HG03378 (cell line): Measurements from ENCODE around the gene EDNRB.
A peak's percentile ranks its signal among the peaks of the same experiment; 100 is the strongest.

Source experiments
- ATAC-seq: cut with Tn5 transposase; IDR thresholded peaks from one replicate; pipeline ENCODE4 v1.9.1; 2021; ENCODE audit warnings: mild to moderate bottlenecking, moderate library complexity; ENCODE audit not compliant: unreplicated experiment

Gene EDNRB

DNA sequence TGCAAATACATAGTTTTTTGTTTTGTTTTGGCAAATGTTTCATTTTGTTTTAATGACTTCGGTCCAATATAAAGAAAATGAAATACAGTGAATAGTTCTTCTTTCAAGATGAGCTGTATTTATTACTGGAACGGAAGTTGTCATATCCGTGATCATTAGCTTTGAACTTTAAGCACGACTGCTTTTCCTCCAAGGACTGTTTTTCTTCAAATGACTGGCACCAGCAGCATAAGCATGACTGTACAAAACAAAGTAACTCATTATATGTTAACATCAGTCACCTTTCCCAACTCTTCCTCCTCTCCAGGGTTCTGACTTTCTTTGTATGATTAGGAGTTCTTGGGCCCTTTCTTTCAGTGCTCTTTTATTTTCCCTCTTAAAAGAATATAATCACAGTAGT, 20.5 kb downstream of the EDNRB start:
- ATAC-seq = peak; percentile 100

GRCh38 chr13:77896977-77897376, 21.7 kb downstream of the EDNRB start:
- ATAC-seq = no peak

- no peak for ATAC-seq
These were observed 22.1 kb downstream of the EDNRB start for GRCh38 chr13:77896536-77896935.

DNA sequence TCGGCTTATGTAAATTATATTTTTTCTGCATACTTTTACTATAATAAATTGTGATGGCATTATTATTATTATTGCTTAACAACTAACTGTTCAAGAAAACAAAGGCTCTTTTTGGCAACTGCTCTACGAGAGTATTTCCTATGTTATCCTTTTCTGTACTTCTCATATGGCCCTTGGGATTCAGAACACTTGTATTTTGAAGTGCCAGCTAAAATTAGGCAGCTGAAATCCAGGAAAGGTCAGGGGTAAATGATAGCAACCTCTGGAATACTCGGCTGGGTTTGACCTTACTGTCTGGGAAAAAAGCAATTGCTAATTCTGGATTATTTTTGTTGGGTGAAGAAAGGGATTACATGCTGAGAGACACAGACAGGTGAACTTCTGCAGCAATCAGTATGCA, 23.9 kb downstream of the EDNRB start:
- ATAC-seq = no peak

- no peak for ATAC-seq
These were observed 25.6 kb downstream of the EDNRB start for GRCh38 chr13:77893066-77893465.

DNA sequence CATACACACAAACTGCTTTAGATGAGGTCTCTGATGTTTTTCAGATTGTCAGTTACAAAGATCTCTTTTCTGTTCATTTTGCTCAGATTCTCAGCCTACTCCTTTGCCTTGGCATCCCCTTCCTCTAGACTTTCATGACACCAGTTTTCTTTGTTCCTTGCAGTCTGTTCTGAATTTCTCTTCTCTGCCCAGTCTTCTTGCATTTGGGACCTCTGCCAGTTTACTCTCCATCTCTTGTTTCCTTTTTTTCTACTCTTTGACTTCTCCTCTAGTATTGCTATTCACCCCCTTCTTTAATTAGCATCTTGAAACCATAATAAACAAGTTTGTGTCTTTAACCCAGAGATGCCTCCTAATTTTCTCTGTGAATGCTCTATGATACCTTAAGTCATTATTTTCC, 26.1 kb downstream of the EDNRB start:
- ATAC-seq = no peak

- no peak for ATAC-seq
These were observed 27.1 kb downstream of the EDNRB start for GRCh38 chr13:77891486-77891885.

DNA sequence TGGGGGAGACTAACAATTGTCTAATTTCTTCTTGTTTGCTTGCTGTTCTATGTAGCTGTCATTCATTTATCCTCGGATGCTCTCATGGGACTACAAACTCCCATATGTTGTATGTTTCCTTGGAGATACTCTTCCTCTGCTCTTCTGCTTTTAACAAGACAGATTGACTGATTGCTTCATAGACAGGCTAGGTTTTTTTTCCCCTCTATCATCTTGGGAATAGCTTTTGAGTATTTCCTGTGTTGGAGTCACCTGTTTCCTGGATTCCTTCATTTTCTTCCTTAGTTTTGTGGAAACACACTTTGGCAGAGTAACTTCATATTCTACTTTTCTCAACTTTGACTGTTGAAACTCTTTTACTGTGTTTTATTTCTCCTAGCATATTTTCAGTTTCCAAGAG, 27.6 kb downstream of the EDNRB start:
- no peak for ATAC-seq

DNA sequence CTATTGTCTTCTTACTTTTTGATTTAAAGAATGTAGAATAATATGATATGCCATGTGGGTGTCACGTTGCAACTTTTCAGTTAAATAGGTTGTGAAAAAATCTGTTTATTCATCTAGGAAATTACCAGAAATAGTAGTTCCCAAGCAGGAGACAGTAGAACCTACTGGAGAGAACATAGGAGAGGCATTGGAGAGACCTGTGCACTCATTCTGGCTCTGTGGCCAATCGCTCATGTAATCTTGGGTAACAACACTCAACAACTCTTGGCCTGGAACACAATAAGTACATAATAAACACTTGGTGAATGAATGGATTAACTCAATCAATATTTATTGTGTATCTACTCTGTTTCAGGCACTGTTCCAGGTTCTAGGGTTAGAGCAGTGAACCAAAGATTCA, 35.3 kb downstream of the EDNRB start:
- no peak for ATAC-seq

DNA sequence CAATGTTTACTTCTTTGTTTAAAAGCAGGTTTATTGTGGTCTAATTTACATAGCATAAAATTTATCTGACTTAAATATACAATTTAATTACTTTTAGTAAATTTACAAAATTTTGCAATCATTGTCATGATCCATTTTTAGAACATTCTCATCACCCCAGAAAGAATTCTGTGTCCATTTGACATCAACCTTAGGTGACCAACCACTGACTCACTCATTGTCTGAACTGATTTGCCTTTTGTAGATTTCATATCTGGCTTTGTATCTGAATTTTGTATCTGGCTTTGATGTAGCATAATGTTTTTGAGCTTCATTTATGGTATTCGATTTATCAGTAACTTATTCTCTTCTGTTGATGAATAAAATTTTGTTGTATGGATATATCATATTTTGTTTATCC, 40.4 kb downstream of the EDNRB start:
- no peak for ATAC-seq

DNA sequence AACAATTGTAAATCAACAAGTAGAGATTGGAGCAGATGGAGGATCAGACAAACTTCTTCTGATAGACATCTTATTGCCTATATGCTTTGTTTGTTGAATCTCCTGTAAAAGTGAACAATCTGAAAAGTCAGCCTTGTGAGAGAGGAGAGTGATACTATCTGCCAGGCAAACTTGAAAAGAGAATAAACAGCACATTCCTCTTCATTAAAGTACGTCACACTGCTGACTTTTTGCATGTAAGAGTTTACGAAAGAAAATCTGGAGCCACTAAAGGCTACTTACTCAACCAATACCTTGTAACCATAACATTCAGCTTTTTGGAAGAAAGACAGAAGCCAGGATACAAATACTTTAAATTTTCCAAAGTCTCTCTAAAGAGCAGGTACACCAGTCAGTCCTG, 42.5 kb downstream of the EDNRB start:
- no peak for ATAC-seq

- no peak for ATAC-seq
These were observed 44.2 kb downstream of the EDNRB start for GRCh38 chr13:77874406-77874805.

GRCh38 chr13:77872995-77873394, 45.6 kb downstream of the EDNRB start:
- ATAC-seq = no peak

GRCh38 chr13:77871596-77871995, 47.0 kb downstream of the EDNRB start:
- no peak for ATAC-seq

DNA sequence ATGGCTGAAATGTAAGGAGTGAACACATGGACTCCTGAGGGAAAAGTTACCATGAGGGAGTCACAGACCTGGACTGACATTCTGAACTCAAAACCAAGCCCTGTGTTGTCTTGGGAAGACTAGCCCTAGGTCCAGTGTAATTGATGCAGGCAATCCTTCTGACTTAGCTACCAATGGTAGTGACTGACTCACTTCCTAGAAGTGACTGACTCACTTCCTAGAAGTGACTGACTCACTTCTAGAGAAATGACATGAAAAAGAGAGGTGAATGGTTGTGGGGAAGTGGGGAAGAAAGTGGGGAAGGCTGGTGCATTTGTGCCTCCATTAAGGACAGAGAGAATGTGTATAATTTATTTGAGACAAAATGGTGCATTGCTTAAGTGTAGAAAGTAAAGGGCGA, 49.9 kb downstream of the EDNRB start:
- no peak for ATAC-seq

DNA sequence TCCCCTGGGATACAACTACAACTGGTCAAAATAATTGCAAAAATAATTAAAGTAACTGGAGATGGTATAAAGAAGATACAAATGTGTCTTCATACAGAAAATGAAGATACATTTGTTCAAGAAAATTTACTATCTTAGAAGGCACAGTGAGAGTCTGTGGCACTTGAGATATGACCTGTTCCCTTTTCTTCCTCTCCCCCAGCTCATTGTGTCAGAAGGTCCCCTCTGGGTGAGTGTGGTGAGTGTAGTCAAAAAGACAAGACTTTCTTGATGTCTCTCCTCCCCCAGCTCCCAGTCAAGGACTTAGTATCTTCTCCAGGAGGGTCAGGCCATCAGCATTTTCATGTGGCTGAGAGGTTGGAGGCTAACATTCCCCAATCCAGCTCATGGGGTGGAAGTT, 51.7 kb downstream of the EDNRB start:
- no peak for ATAC-seq

GRCh38 chr13:77865622-77866021, 53.0 kb downstream of the EDNRB start:
- no peak for ATAC-seq

GRCh38 chr13:77863144-77863543, 55.5 kb downstream of the EDNRB start:
- ATAC-seq = no peak

- no peak for ATAC-seq
These were observed 56.9 kb downstream of the EDNRB start for GRCh38 chr13:77861741-77862140.

DNA sequence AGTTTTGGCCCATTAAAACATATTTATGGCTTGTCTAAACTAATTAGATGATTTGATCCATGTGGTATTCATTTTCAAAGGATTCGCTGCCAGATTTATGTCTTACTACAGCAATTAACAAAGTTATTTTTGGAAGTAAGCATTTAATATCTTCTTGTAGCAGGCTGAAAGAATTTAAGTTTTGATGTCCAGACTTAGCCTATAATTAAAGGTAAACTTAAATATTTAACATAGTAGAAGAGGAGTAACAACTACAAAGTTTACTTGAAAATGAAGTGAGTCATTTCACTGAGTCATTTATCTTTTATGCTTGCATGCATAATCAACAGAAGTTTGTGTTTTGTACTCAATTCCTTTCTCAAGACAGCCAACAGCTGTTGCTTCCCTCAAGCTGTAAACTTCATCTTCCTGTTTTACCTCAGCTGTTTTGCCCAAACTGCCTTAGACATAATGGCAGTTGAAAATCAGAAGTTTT, 58.1 kb downstream of the EDNRB start:
- ATAC-seq = no peak

DNA sequence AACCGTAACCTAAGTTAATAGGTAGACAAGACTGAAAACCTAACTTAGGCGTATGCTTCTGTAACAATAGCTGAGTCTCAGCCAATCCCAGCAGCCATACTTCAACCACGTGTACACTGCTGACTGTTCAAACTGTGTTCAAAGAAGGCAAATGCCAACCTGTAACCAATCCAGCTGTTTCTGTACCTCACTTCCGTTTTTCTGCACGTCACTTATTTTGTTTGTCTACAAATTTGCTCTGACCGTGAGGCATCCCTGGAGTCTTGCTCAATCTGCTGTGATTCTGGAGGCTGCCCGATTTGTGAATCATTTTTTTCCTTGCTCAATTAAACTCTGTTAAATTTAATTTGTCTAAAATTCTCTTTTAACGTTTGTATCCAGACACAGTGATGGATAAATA, 59.2 kb downstream of the EDNRB start:
- ATAC-seq = no peak

- ATAC-seq = no peak
These were observed 61.0 kb downstream of the EDNRB start for GRCh38 chr13:77857531-77858209.

- no peak for ATAC-seq
These were observed 64.9 kb downstream of the EDNRB start for GRCh38 chr13:77853703-77854102.
